Measurements from ENCODE around the gene ATP5F1C. TPM values are rescaled to one million over a fixed set of nuclear protein-coding genes. Genes with fewer than 3 reads are reported as not detected.

The ATP5F1C gene
- total RNA-seq, 1 experiment from 2014 or later = 280 TPM

DNA sequence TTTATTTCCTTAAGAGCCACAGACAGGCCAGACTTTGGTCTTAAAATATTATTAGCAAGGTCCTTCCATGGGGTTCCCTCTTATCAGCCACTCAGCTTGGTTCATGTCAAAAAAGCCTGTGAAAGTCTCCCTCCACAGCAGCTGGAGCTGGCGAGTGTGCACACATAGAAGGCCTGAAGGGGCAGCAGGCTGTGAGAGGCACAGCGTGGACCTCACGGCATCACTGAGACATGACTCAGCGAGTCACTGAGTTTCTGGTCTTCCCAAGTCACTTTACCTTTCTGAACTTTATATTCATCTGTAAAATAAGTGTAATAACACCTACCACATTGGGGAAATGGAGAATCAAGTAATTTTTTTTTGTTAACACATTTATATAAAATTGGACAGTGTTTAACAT, 39.0 kb downstream of the ATP5F1C start:
- Histone ChIP-seq H2BK12ac (ENCODE audit: insufficient read length, low read depth, low read length) (no peak overlapping the region), H2BK5ac (ENCODE audit: insufficient read length, low read length) (no peak overlapping the region), H2BK120ac (ENCODE audit: low read depth, low read length, poor library complexity, severe bottlenecking) (no peak overlapping the region), H3K23me2 (ENCODE audit: insufficient read length, low read depth, low read length, poor library complexity, severe bottlenecking) (no peaks in the 10 kb centered on the region), H3K9ac (ENCODE audit: extremely low read depth, insufficient read length, low read length) (no peak overlapping the region), H2AK5ac (ENCODE audit: insufficient read length, low read length) (no peak overlapping the region), H3K23ac (ENCODE audit: insufficient read length, low read depth, low read length) (no peak overlapping the region), H3K14ac (ENCODE audit: insufficient read depth, low read length) (no peak overlapping the region), H3K4me1 (ENCODE audit: insufficient read depth, low read length) (peaks cover 2% of the 10 kb centered on the region; the same call in 1 of the 2 replicates), H3K79me2 (ENCODE audit: insufficient read depth, low read length) (no peaks in the 10 kb centered on the region; the same call in 1 of the 2 replicates), H4K5ac (ENCODE audit: insufficient read length, low read depth, low read length) (no peak overlapping the region), H2BK20ac (ENCODE audit: low read depth, low read length, poor library complexity, severe bottlenecking) (no peak overlapping the region), H2BK15ac (ENCODE audit: low read depth, low read length) (no peak overlapping the region), H3K56ac (ENCODE audit: insufficient read length, low read depth, low read length) (no peak overlapping the region), H3K4me2 (ENCODE audit: insufficient read depth, insufficient read length, low read length) (no peak overlapping the region), H3K4ac (ENCODE audit: low read depth, low read length) (no peak overlapping the region), H3T11ph (ENCODE audit: low read length) (no peak overlapping the region), H2AFZ (ENCODE audit: low read length) (no peak overlapping the region), H3K18ac (ENCODE audit: insufficient read length, low read depth, low read length) (no peak overlapping the region), H3K27ac (ENCODE audit: insufficient read length, low read depth, low read length) (no peak overlapping the region), H4K8ac (replicated peaks; ENCODE audit: insufficient read length, low read depth, low read length) (no peak overlapping the region), H4K91ac (ENCODE audit: insufficient read length, low read depth, low read length) (no peak overlapping the region), H3K27me3 (ENCODE audit: insufficient read depth, low read length) (no peaks in the 10 kb centered on the region), H4K20me1 (ENCODE audit: control insufficient read depth, insufficient read depth, insufficient read length) (no peaks in the 10 kb centered on the region), H3K79me1 (ENCODE audit: insufficient read depth, low read depth, low read length, poor library complexity, severe bottlenecking) (no peaks in the 10 kb centered on the region), H3K9me3 (ENCODE audit: control insufficient read depth, low read depth, low read length) (no peaks in the 10 kb centered on the region)
- H3K9me3 Mint-ChIP-seq = no peaks in the 10 kb centered on the region
- peak overlapping the region in 2 of 3 experiments; percentile 56 to 87; a peak in 4 of 7 replicates for H3K27ac Mint-ChIP-seq
- no CpG with 5 or more reads among the region's 4 CpGs for WGBS (ENCODE audit: extremely low coverage, insufficient read length, low lambda C conversion rate)
- peak; percentile 49 for DNase-seq
- H3K4me3 Mint-ChIP-seq = no peak overlapping the region; a peak in 1 of 5 replicates
- TF ChIP-seq, protein P1, sequence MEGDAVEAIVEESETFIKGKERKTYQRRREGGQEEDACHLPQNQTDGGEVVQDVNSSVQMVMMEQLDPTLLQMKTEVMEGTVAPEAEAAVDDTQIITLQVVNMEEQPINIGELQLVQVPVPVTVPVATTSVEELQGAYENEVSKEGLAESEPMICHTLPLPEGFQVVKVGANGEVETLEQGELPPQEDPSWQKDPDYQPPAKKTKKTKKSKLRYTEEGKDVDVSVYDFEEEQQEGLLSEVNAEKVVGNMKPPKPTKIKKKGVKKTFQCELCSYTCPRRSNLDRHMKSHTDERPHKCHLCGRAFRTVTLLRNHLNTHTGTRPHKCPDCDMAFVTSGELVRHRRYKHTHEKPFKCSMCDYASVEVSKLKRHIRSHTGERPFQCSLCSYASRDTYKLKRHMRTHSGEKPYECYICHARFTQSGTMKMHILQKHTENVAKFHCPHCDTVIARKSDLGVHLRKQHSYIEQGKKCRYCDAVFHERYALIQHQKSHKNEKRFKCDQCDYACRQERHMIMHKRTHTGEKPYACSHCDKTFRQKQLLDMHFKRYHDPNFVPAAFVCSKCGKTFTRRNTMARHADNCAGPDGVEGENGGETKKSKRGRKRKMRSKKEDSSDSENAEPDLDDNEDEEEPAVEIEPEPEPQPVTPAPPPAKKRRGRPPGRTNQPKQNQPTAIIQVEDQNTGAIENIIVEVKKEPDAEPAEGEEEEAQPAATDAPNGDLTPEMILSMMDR (conservative IDR thresholded peaks at IDR 0.05) = peak; percentile 16; the same call in 1 of the 3 replicates
- H3K4me1 Mint-ChIP-seq = peaks cover 8% of the 10 kb centered on the region in 2 experiments
- H3K36me3 Mint-ChIP-seq (ENCODE audit: insufficient read depth in 1 of 3, low read depth in 3 of 3) = peaks cover 3 to 28% (median 23%) of the 10 kb centered on the region in 3 experiments; a peak in 6 of 7 replicates
- no peaks in the 10 kb centered on the region for H3K27me3 Mint-ChIP-seq (ENCODE audit: low read depth)

All from H9 (cell line).